Measurements from ENCODE around the gene DDN. TPM values are rescaled to one million over a fixed set of nuclear protein-coding genes. Genes with fewer than 3 reads are reported as not detected.

The DDN gene
- total RNA-seq, result 0.12 and 0.16 TPM in 2 replicates

GRCh38 chr12:48999371-49000131 lies at the start of gene DDN:
TSS of gene DDN (minus strand) at chr12:48999375. CDS start at chr12:48999287, 88 bp downstream.

GRCh38 chr12:49018261-49019119 lies 19.3 kb upstream of the DDN start, which contains the start of gene PRKAG1:
TSS of gene PRKAG1 (minus strand) at chr12:49018776. CDS start at chr12:49018740, 36 bp downstream.

GRCh38 chr12:48978291-48978740 lies 20.9 kb downstream of the DDN start, which contains the start of gene WNT1:
TSS of gene WNT1 (plus strand) at chr12:48978322. CDS start at chr12:48978651, 329 bp downstream.

GRCh38 chr12:48957141-48958048 lies 41.8 kb downstream of the DDN start, which contains the start of gene ARF3:
TSS of gene ARF3 (minus strand) at chr12:48957487. CDS start at chr12:48941095, 16,392 bp downstream.

Small RNA genes within 50 kb of the gene (small RNA-seq; reads per million reads assigned to genes)
- gene RNU6-940P, result not detected

Other genes starting within 250 kb of the DDN start
- 34.9 and 52.2 TPM in 2 replicates for gene ADCY6, start 210.3 kb downstream of the DDN start, total RNA-seq
- gene CACNB3, start 180.9 kb downstream of the DDN start, total RNA-seq, result 20.2 and 21.6 TPM in 2 replicates
- 45.2 and 54.8 TPM in 2 replicates for gene DDX23, start 147.2 kb downstream of the DDN start, total RNA-seq
- 0.16 TPM in 1 of 2 replicates, not detected in the other for gene RND1, start 133.5 kb downstream of the DDN start, total RNA-seq
- 15.9 and 16.7 TPM in 2 replicates for gene FKBP11, start 73.9 kb downstream of the DDN start, total RNA-seq
- 54.5 and 61.6 TPM in 2 replicates for gene ARF3, start 41.9 kb downstream of the DDN start, total RNA-seq
- 0.16 TPM in 1 of 2 replicates, not detected in the other for gene WNT10B, start 27.6 kb downstream of the DDN start, total RNA-seq
- not detected in 2 replicates for gene WNT1, start 21.1 kb downstream of the DDN start, total RNA-seq
- gene PRKAG1, start 19.4 kb upstream of the DDN start, total RNA-seq, result 74.5 and 87.3 TPM in 2 replicates
- gene KMT2D, start 61.4 kb upstream of the DDN start, total RNA-seq, result 39.2 and 40.6 TPM in 2 replicates
- 0.36 TPM in 1 of 2 replicates, not detected in the other for gene RHEBL1, start 70.6 kb upstream of the DDN start, total RNA-seq
- not detected in 2 replicates for gene DHH, start 95.4 kb upstream of the DDN start, total RNA-seq
- 22.5 and 36.3 TPM in 2 replicates for gene LMBR1L, start 111.5 kb upstream of the DDN start, total RNA-seq
- 828 and 1,068 TPM in 2 replicates for gene TUBA1B, start 132.0 kb upstream of the DDN start, total RNA-seq
- 803 and 1,028 TPM in 2 replicates for gene TUBA1A, start 189.7 kb upstream of the DDN start, total RNA-seq